OCI-LY7 (cell line): ENCODE results near the gene TSC22D2. TPM values are rescaled to one million over a fixed set of nuclear protein-coding genes. Genes with fewer than 3 reads are reported as not detected.

Experiments
- BruUV-seq: library from RNA; stranded (reverse); fragments of 400-500 nt; replicated peaks from 2 replicates; lab custom pipeline; 2021; lab: Mats Ljungman, UMichigan
- CTCF ChIA-PET: fragments of 300-600 bp; sonication (Branson Sonifier 250); formaldehyde crosslinking; loops from one replicate; lab custom pipeline; 2022; ENCODE audit warnings: antibody characterized with exemption; ENCODE audit not compliant: unreplicated experiment; lab: Charles Lee
- POLR2A ChIA-PET: fragments of 300-600 bp; sonication (Branson Sonifier 250); formaldehyde crosslinking; loops from one replicate; lab custom pipeline; 2022; ENCODE audit warnings: antibody characterized with exemption; lab: Charles Lee
- DNase-seq: peaks from one replicate; pipeline ENCODE4 v3.0.0-alpha.2; 2015; ENCODE audit warnings: low spot score
- H2AFZ ChIP-seq: fragments of 200-600 bp; sonication (generic), shearing (Covaris generic); 2 replicates; pipeline ENCODE4 v1.6.1; 2014; ENCODE audit warnings: mild to moderate bottlenecking, antibody characterized with exemption, low read length, moderate library complexity
- H3K27ac ChIP-seq: fragments of 200-600 bp; sonication (generic); 2 replicates; pipeline ENCODE4 v1.5.1; 2014; ENCODE audit warnings: mixed run types, low read depth, mild to moderate bottlenecking, moderate library complexity, low read length, inconsistent platforms; ENCODE audit not compliant: poor library complexity, severe bottlenecking
- H3K36me3 ChIP-seq: fragments of 200-600 bp; sonication (generic); 2 replicates; pipeline ENCODE4 v1.6.1; 2014; ENCODE audit warnings: mild to moderate bottlenecking, antibody characterized with exemption, low read length, moderate library complexity, mixed read lengths; ENCODE audit not compliant: insufficient read depth
- H3K4me1 ChIP-seq: fragments of 200-600 bp; sonication (generic); 2 replicates; pipeline ENCODE4 v1.5.1; 2014; ENCODE audit warnings: mild to moderate bottlenecking, low read length; ENCODE audit not compliant: insufficient read depth, poor library complexity, severe bottlenecking
- H3K4me2 ChIP-seq: fragments of 200-600 bp; sonication (generic); 2 replicates; pipeline ENCODE4 v1.6.1; 2014; ENCODE audit warnings: mild to moderate bottlenecking, low read length
- H3K4me3 ChIP-seq: fragments of 200-600 bp; sonication (generic); 2 replicates; pipeline ENCODE4 v1.5.1; 2014; ENCODE audit warnings: mild to moderate bottlenecking, low read depth, low read length; ENCODE audit not compliant: poor library complexity, severe bottlenecking
- H3K79me2 ChIP-seq: fragments of 200-600 bp; sonication (generic); 2 replicates; pipeline ENCODE4 v1.6.1; 2016; ENCODE audit warnings: low read depth, mild to moderate bottlenecking, low read length, moderate library complexity, mixed read lengths; ENCODE audit not compliant: insufficient read depth
- H3K9me2 ChIP-seq: fragments of 200-600 bp; sonication (generic); 2 replicates; pipeline ENCODE4 v1.6.1; 2016; ENCODE audit warnings: mild to moderate bottlenecking, low read length, mixed read lengths; ENCODE audit not compliant: insufficient read depth
- H3K9me3 ChIP-seq: fragments of 200-600 bp; sonication (generic); 2 replicates; pipeline ENCODE4 v1.6.1; 2014; ENCODE audit warnings: mild to moderate bottlenecking, mixed run types, low read length, mixed read lengths
- H4K20me1 ChIP-seq: fragments of 200-600 bp; sonication (generic); 2 replicates; pipeline ENCODE4 v1.6.1; 2014; ENCODE audit warnings: mild to moderate bottlenecking, antibody characterized with exemption, low read length, moderate library complexity, mixed read lengths; ENCODE audit not compliant: insufficient read depth
- CTCF ChIP-seq: fragments of 200-600 bp; sonication (generic); conservative IDR thresholded peaks from 2 replicates; pipeline ENCODE4 v1.5.1; 2014; ENCODE audit warnings: mild to moderate bottlenecking, antibody characterized with exemption, low read length, moderate library complexity, mixed read lengths
- EZH2phosphoT487 ChIP-seq: fragments of 200-600 bp; sonication (generic); IDR thresholded peaks from 2 replicates; pipeline ENCODE4 v1.6.1; 2018; ENCODE audit warnings: low read depth, borderline replicate concordance, mild to moderate bottlenecking, mixed run types, antibody characterized with exemption, low read length, moderate library complexity, mixed read lengths
- intact Hi-C: fragments of 100-400 bp; cut with micrococcal nuclease; formaldehyde crosslinking; loops from one replicate; pipeline ENCODE4 v1.10.0; 2022; ENCODE audit not compliant: unreplicated experiment
- total RNA-seq, 2 experiments: library from RNA; depleted of rRNA in 1 of 2; stranded (reverse); fragments of >200 nt in 1 of 2; shearing (Covaris generic) in 1 of 2; gene quantifications; 2 replicates each; pipeline ENCODE4 v1.2.3, GENCODE V29; 2014 to 2022

Gene TSC22D2
- total RNA-seq, 2 experiments from 2014 or later: 5.9 to 24.2 TPM

GRCh38 chr3:150446470-150446977 lies 38.4 kb downstream of the TSC22D2 start:
- POLR2A ChIA-PET: no interaction called here
- intact Hi-C loops: no loop called here

GRCh38 chr3:150447084-150447483 lies 39.0 kb downstream of the TSC22D2 start:
- Histone ChIP-seq H3K27ac (no peak overlapping the region), H3K9me2 (no peaks in the 10 kb centered on the region), H3K4me2 (no peak overlapping the region), H3K36me3 (no peaks in the 10 kb centered on the region), H4K20me1 (no peaks in the 10 kb centered on the region), H3K79me2 (peaks cover 9% of the 10 kb centered on the region; the same call in 1 of the 2 replicates), H3K4me3 (no peak overlapping the region), H3K9me3 (no peaks in the 10 kb centered on the region), H2AFZ (no peak overlapping the region), H3K4me1 (no peaks in the 10 kb centered on the region)
- TF ChIP-seq EZH2phosphoT487 (no peak), CTCF (no peak)
- no TSS peak for BruUV-seq
- DNase-seq: no peak
- intact Hi-C loops: no loop called here
- POLR2A ChIA-PET: no interaction called here
- CTCF ChIA-PET: no interaction called here

More at GRCh38 chr3:150446470-150446977, 38.4 kb downstream of the TSC22D2 start:
- Histone ChIP-seq H3K27ac (no peak overlapping the region), H2AFZ (no peak overlapping the region), H4K20me1 (no peaks in the 10 kb centered on the region), H3K4me1 (no peaks in the 10 kb centered on the region), H3K9me3 (no peaks in the 10 kb centered on the region), H3K36me3 (peaks cover 3% of the 10 kb centered on the region; the same call in 1 of the 2 replicates), H3K79me2 (peaks cover 9% of the 10 kb centered on the region; the same call in 1 of the 2 replicates), H3K4me3 (no peak overlapping the region), H3K4me2 (no peak overlapping the region), H3K9me2 (no peaks in the 10 kb centered on the region)
- no peak for TF ChIP-seq EZH2phosphoT487
- no peak for TF ChIP-seq CTCF
- BruUV-seq: no TSS peak
- CTCF ChIA-PET: no interaction called here
- DNase-seq: no peak
